Mucosa of stomach (tissue), 1 donor: ENCODE data around the gene MAP3K20.

Experiments
- H3K27me3 ChIP-seq: one replicate; pipeline ENCODE4 v1.7.0; 2013; ENCODE audit warnings: mild to moderate bottlenecking, low read length; ENCODE audit not compliant: control insufficient read depth, insufficient read depth
- H3K36me3 ChIP-seq: one replicate; pipeline ENCODE4 v1.7.0; 2013; ENCODE audit warnings: low read length; ENCODE audit not compliant: control insufficient read depth, insufficient read depth
- H3K4me1 ChIP-seq: one replicate; pipeline ENCODE4 v1.7.0; 2013; ENCODE audit warnings: mild to moderate bottlenecking, low read length; ENCODE audit not compliant: control insufficient read depth, insufficient read depth
- H3K4me3 ChIP-seq: one replicate; pipeline ENCODE4 v1.7.0; 2013; ENCODE audit warnings: low read length
- H3K9ac ChIP-seq: one replicate; pipeline ENCODE4 v1.7.0; 2013; ENCODE audit warnings: mild to moderate bottlenecking, low read length, moderate library complexity
- H3K9me3 ChIP-seq: one replicate; pipeline ENCODE4 v1.7.0; 2013; ENCODE audit warnings: mild to moderate bottlenecking, low read length, moderate library complexity; ENCODE audit not compliant: control insufficient read depth
- donor health status: Pancreatic carcinoma.

Gene MAP3K20

GRCh38 chr2:173210270-173211196 lies 134.9 kb downstream of the MAP3K20 start:
- Histone ChIP-seq H3K36me3 (no peaks in the 10 kb centered on the region), H3K9ac (no peak overlapping the region), H3K4me1 (peaks cover 5% of the 10 kb centered on the region)

GRCh38 chr2:173213181-173213580 lies 137.5 kb downstream of the MAP3K20 start:
- Histone ChIP-seq H3K9ac (no peak overlapping the region), H3K9me3 (no peaks in the 10 kb centered on the region), H3K4me3 (no peak overlapping the region), H3K4me1 (no peaks in the 10 kb centered on the region), H3K27me3 (no peaks in the 10 kb centered on the region), H3K36me3 (no peaks in the 10 kb centered on the region)

More at GRCh38 chr2:173210270-173211196, 134.9 kb downstream of the MAP3K20 start:
- Histone ChIP-seq H3K4me3 (no peak overlapping the region), H3K27me3 (no peaks in the 10 kb centered on the region), H3K9me3 (no peaks in the 10 kb centered on the region)

DNA sequence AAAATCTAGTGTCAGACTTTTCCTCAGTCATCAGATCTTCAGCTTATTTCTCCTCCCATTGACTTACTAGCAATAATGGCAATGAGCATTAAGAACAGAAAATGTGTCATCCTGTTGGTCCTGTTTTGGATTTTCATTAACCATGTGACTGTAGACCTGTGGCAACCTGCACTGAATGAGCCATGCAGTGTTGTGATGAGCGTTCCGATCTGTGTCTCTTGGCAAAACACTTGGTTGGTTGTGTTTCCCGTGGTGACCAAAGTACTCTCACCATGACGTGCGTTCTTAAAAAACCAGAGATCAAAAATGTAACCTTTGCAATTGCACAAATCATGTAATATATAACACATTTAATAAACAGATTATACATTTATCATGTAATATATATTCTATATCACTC lies 138.6 kb downstream of the MAP3K20 start:
- Histone ChIP-seq H3K4me3 (no peak overlapping the region), H3K9ac (no peak overlapping the region), H3K4me1 (no peaks in the 10 kb centered on the region), H3K27me3 (no peaks in the 10 kb centered on the region), H3K9me3 (no peaks in the 10 kb centered on the region), H3K36me3 (no peaks in the 10 kb centered on the region)

GRCh38 chr2:173215316-173215715 lies 139.7 kb downstream of the MAP3K20 start:
- Histone ChIP-seq H3K9me3 (no peaks in the 10 kb centered on the region), H3K9ac (no peak overlapping the region), H3K36me3 (no peaks in the 10 kb centered on the region), H3K4me3 (no peak overlapping the region), H3K4me1 (no peaks in the 10 kb centered on the region), H3K27me3 (no peaks in the 10 kb centered on the region)

- H3K4me3 ChIP-seq: no peak overlapping the region
These were observed 140.4 kb downstream of the MAP3K20 start for GRCh38 chr2:173216051-173216450.

DNA sequence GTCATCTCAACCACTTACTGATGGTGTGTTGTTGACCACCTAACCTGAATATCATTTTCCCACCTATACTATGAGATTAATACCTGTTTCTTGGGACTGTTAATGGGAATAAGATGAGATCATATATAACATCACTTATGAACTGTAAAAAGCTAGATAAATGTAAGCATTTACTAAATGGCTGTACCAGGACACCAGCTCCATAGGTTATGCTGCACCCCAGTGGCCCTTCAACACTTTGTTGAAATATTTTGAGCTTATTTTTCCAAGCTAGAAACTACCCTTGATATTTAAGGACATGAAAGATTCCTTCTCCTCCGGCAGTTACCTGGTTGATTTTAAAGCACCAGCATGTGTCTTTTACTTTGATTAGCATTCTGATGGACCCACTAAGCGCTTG lies 141.0 kb downstream of the MAP3K20 start:
- H3K9me3 ChIP-seq: no peaks in the 10 kb centered on the region
- H3K36me3 ChIP-seq: no peaks in the 10 kb centered on the region
- H3K4me3 ChIP-seq: no peak overlapping the region
- H3K27me3 ChIP-seq: no peaks in the 10 kb centered on the region
- H3K9ac ChIP-seq: no peak overlapping the region
- H3K4me1 ChIP-seq: no peaks in the 10 kb centered on the region

More at GRCh38 chr2:173216051-173216450, 140.4 kb downstream of the MAP3K20 start:
- Histone ChIP-seq H3K9me3 (no peaks in the 10 kb centered on the region), H3K27me3 (no peaks in the 10 kb centered on the region), H3K9ac (no peak overlapping the region), H3K36me3 (no peaks in the 10 kb centered on the region), H3K4me1 (no peaks in the 10 kb centered on the region)

GRCh38 chr2:173217116-173217840 lies 141.6 kb downstream of the MAP3K20 start:
- Histone ChIP-seq H3K36me3 (no peaks in the 10 kb centered on the region), H3K27me3 (no peaks in the 10 kb centered on the region), H3K9ac (no peak overlapping the region), H3K4me1 (no peaks in the 10 kb centered on the region), H3K9me3 (no peaks in the 10 kb centered on the region), H3K4me3 (no peak overlapping the region)

- H3K36me3 ChIP-seq: no peaks in the 10 kb centered on the region
- H3K4me3 ChIP-seq: no peak overlapping the region
- H3K9ac ChIP-seq: no peak overlapping the region
- no peaks in the 10 kb centered on the region for H3K4me1 ChIP-seq
- no peaks in the 10 kb centered on the region for H3K9me3 ChIP-seq
- no peaks in the 10 kb centered on the region for H3K27me3 ChIP-seq
These were observed 142.8 kb downstream of the MAP3K20 start for GRCh38 chr2:173218326-173219056.

GRCh38 chr2:173221132-173221695 lies 145.6 kb downstream of the MAP3K20 start:
- Histone ChIP-seq H3K9ac (no peak overlapping the region), H3K36me3 (no peaks in the 10 kb centered on the region), H3K9me3 (no peaks in the 10 kb centered on the region), H3K4me1 (no peaks in the 10 kb centered on the region), H3K4me3 (no peak overlapping the region), H3K27me3 (no peaks in the 10 kb centered on the region)

DNA sequence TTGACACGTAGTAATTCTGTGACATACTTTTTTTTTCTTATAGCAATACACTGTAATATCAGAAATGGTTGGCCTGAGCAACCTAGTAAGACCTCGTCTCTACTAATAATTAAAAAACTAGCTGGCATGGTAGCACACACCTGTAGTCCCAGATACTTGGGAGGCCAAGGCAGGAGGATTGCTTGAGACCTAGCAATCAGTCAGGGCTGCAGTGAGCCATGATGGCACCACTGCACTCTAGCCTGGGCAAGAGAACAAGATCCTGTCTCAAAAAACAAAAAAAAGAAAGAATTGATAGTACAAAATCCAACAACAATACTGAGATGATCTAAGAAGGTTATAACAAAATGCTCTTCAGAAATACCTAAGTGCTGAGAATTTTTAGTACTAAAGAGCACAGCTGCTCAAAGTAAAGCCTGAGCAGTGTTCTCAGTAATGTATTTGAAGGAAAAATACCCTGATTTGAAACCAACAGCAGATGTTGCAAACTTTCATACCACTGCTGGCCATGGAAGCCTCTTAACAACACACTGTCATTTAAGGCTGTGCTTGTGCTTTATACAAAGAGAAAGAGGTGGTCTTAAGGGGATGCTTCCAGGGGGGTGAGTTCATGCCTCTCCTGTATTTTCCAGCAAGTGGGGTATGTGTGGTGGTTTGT lies 146.4 kb downstream of the MAP3K20 start:
- Histone ChIP-seq H3K4me3 (no peak overlapping the region), H3K27me3 (no peaks in the 10 kb centered on the region), H3K9ac (no peak overlapping the region), H3K36me3 (no peaks in the 10 kb centered on the region), H3K4me1 (no peaks in the 10 kb centered on the region), H3K9me3 (no peaks in the 10 kb centered on the region)

GRCh38 chr2:173223871-173224270 lies 148.2 kb downstream of the MAP3K20 start:
- H3K4me3 ChIP-seq: no peak overlapping the region
- no peaks in the 10 kb centered on the region for H3K36me3 ChIP-seq
- H3K9me3 ChIP-seq: no peaks in the 10 kb centered on the region
- H3K27me3 ChIP-seq: no peaks in the 10 kb centered on the region
- no peak overlapping the region for H3K9ac ChIP-seq
- H3K4me1 ChIP-seq: no peaks in the 10 kb centered on the region
